ENCODE measurements around the gene HCRT.
"Not testable (repeated sequence)": the region's sequence is repeated elsewhere in the genome, so short reads cannot be mapped to it uniquely, and the experiment has no call there.

HCRT gene

GRCh38 chr17:42155614-42156045 is 29.6 kb downstream of the HCRT start:
- DNase-seq (ENCODE audit: low read depth, low spot score), result no peak
- peak overlapping the region; percentile 30 for H3K4me3 ChIP-seq (ENCODE audit: low read length)

GRCh38 chr17:42153919-42154742 is 31.1 kb downstream of the HCRT start:
- peak overlapping the region; percentile 99 for H3K4me3 ChIP-seq (ENCODE audit: low read length)
- no peak for DNase-seq (ENCODE audit: low read depth, low spot score)

- DNase-seq (ENCODE audit: low read depth, low spot score), result no peak
- H3K4me3 ChIP-seq (ENCODE audit: low read length), result no peak overlapping the region
These were observed 38.2 kb downstream of the HCRT start for GRCh38 chr17:42146911-42147607.

GRCh38 chr17:42143138-42143537 is 42.1 kb downstream of the HCRT start:
- not testable (repeated sequence) for DNase-seq (ENCODE audit: low read depth, low spot score)

GRCh38 chr17:42142371-42142896 is 42.8 kb downstream of the HCRT start:
- H3K4me3 ChIP-seq (ENCODE audit: low read length), result no peak overlapping the region
- no peak for DNase-seq (ENCODE audit: low read depth, low spot score)

More at GRCh38 chr17:42143138-42143537, 42.1 kb downstream of the HCRT start:
- not testable (repeated sequence) for H3K4me3 ChIP-seq (ENCODE audit: low read length)

- no peak overlapping the region for H3K4me3 ChIP-seq (ENCODE audit: low read length)
- no peak for DNase-seq (ENCODE audit: low read depth, low spot score)
These were observed 43.9 kb downstream of the HCRT start for GRCh38 chr17:42141382-42141781.

GRCh38 chr17:42140690-42141089 is 44.6 kb downstream of the HCRT start:
- not testable (repeated sequence) for DNase-seq (ENCODE audit: low read depth, low spot score); H3K4me3 ChIP-seq (ENCODE audit: low read length)

GRCh38 chr17:42138749-42139492 is 46.3 kb downstream of the HCRT start:
- no peak for DNase-seq (ENCODE audit: low read depth, low spot score)
- H3K4me3 ChIP-seq (ENCODE audit: low read length), result no peak overlapping the region

GRCh38 chr17:42136654-42137051 is 48.6 kb downstream of the HCRT start:
- H3K4me3 ChIP-seq (ENCODE audit: low read length), result no peak overlapping the region
- DNase-seq (ENCODE audit: low read depth, low spot score), result no peak

GRCh38 chr17:42135664-42136653 is 49.3 kb downstream of the HCRT start:
- no peak for DNase-seq (ENCODE audit: low read depth, low spot score)

GRCh38 chr17:42135151-42135550 is 50.1 kb downstream of the HCRT start:
- H3K4me3 ChIP-seq (ENCODE audit: low read length), result no peak overlapping the region
- DNase-seq (ENCODE audit: low read depth, low spot score), result no peak

More at GRCh38 chr17:42135664-42136653, 49.3 kb downstream of the HCRT start:
- no peak overlapping the region for H3K4me3 ChIP-seq (ENCODE audit: low read length)
